ENCODE data around the gene SMARCD3.

SMARCD3 gene

DNA sequence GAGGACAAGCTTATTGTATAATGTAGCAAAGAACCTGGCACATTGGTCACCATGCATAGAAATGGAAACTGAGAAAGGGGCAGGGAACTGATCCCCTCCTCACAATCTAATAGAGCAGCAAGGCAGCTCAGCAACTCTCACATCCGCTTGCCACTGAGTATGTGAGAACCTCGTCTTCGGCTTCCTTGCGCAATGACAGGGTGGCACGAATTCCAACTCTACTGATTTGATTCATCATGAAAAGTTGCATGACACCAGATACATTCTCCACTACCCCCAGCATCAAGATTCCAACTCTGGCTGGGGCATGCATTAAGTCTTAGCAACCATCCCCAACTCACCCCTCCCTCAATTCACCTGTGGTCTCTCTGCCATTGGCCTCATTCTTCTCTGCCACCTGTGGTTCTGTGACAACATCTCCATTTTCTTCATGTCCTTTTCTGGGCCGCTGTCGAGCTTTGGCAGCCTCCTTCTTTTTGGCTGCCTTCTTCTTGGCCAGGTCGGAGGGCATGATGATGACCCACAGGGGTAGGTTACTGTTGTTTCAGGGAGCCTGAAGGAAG is 22.5 kb downstream of the SMARCD3 start:
- peak; percentile 61 for DNase-seq (ENCODE audit: low read depth)
- no peak for TF ChIP-seq MYC (IDR thresholded peaks at IDR 0.05; ENCODE audit: low read depth, low read length)
- TF ChIP-seq, protein P1, sequence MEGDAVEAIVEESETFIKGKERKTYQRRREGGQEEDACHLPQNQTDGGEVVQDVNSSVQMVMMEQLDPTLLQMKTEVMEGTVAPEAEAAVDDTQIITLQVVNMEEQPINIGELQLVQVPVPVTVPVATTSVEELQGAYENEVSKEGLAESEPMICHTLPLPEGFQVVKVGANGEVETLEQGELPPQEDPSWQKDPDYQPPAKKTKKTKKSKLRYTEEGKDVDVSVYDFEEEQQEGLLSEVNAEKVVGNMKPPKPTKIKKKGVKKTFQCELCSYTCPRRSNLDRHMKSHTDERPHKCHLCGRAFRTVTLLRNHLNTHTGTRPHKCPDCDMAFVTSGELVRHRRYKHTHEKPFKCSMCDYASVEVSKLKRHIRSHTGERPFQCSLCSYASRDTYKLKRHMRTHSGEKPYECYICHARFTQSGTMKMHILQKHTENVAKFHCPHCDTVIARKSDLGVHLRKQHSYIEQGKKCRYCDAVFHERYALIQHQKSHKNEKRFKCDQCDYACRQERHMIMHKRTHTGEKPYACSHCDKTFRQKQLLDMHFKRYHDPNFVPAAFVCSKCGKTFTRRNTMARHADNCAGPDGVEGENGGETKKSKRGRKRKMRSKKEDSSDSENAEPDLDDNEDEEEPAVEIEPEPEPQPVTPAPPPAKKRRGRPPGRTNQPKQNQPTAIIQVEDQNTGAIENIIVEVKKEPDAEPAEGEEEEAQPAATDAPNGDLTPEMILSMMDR (IDR thresholded peaks at IDR 0.05; ENCODE audit: low read depth, low read length) = no peak
- TF ChIP-seq, protein P2, sequence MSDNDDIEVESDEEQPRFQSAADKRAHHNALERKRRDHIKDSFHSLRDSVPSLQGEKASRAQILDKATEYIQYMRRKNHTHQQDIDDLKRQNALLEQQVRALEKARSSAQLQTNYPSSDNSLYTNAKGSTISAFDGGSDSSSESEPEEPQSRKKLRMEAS (IDR thresholded peaks at IDR 0.05; ENCODE audit: low read depth, low read length) = no peak
- no peak for TF ChIP-seq POLR2A (IDR thresholded peaks at IDR 0.05; ENCODE audit: extremely low read depth, insufficient read length)
- peak overlapping the region; percentile 93 for H3K4me3 ChIP-seq (ENCODE audit: low read depth, low read length)

DNA sequence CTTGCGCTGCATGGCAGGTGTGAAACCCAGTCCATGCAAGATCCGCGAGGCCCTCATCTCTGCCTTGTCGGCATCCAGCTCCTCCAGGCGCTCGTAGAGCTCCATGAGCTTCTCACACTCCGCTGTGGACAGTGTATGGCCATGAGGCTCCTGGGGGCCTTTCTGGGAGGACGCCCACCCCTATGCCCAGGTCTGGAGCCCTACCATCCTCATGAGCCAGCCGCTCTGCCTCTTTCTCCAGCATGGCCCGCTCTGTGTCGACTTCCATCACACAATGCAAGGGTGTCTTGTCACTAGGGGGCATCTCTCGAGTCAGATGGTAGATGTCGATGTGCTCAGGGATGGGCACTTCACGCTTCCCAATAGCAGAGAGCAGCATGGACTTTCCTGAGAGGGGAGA is 24.8 kb downstream of the SMARCD3 start:
- TF ChIP-seq, protein P1 (IDR thresholded peaks at IDR 0.05; ENCODE audit: low read depth, low read length) = no peak
- no peak for TF ChIP-seq POLR2A (IDR thresholded peaks at IDR 0.05; ENCODE audit: extremely low read depth, insufficient read length)
- TF ChIP-seq, protein P2 (IDR thresholded peaks at IDR 0.05; ENCODE audit: low read depth, low read length) = no peak
- DNase-seq (ENCODE audit: low read depth) = no peak

DNA sequence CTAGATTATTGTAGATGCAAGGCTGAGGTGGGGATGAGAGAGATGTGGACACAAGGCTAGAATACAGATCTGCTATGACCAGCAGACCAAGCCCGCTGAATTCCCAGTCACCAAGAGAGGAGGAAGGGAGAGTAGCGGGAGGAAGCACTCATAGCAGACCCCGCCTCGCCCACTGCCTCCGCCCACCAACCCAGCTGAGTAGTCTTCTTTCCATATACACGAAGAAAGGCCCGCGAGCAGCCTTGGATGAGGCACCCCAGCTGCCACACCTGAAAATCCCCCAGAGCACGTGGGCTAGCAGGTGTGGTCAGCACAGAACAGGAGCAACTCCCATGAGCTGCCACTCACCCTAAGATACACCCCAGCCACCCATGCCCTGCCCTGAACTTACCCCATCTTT is 30.3 kb downstream of the SMARCD3 start:
- TF ChIP-seq MYC (IDR thresholded peaks at IDR 0.05; ENCODE audit: low read depth, low read length) (no peak), POLR2A (IDR thresholded peaks at IDR 0.05; ENCODE audit: extremely low read depth, insufficient read length) (no peak)
- TF ChIP-seq, protein P1 (IDR thresholded peaks at IDR 0.05; ENCODE audit: low read depth, low read length) = no peak
- TF ChIP-seq, protein P2 (IDR thresholded peaks at IDR 0.05; ENCODE audit: low read depth, low read length) = no peak
- DNase-seq (ENCODE audit: low read depth) = no peak
- H3K4me3 ChIP-seq (ENCODE audit: low read depth, low read length) = no peak overlapping the region

More for the DNA sequence above, 24.8 kb downstream of the SMARCD3 start:
- no peak overlapping the region for H3K4me3 ChIP-seq (ENCODE audit: low read depth, low read length)

DNA sequence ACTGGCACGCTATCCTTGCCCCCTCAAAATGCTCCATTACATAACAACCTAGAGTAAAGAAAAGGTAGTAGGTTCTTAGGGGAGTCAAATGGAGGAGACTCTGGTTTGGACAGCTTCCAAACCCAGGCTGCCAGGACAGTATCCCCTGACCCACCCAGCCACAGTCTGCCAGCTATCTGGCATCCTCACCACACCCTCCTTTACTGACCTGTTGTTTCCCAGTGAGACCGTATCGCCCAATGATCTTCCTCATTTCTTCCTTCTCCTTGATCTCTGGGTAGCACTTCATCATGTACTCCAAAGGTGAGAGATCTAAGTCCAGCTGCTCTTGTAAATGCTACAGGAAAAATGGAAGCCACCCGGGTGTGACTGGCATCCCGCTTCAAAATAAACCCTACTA is 33.1 kb downstream of the SMARCD3 start:
- no peak for DNase-seq (ENCODE audit: low read depth)

DNA sequence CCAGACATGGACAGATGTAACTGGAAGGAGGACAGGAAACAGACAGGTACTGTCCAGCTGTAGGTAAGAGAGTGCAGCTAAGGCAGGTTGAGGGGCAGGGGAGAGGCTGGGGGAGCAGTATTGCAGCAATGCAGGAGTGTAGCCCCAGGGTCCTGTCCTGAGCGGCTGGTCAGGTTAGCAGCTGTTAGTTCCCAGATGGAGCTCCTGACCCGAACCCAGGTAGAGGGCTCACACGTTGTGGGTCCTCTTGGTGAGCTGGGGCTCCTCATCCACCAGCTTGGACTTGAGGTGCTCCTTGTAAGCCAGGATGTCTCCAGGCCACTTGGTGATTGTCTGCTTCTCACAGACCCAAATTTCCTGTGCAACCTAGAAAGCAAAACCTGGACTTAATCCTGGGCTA is 34.7 kb downstream of the SMARCD3 start:
- DNase-seq (ENCODE audit: low read depth) = no peak
- TF ChIP-seq, protein P1 (IDR thresholded peaks at IDR 0.05; ENCODE audit: low read depth, low read length) = no peak
- TF ChIP-seq MYC (IDR thresholded peaks at IDR 0.05; ENCODE audit: low read depth, low read length) = no peak
- TF ChIP-seq, protein P2 (IDR thresholded peaks at IDR 0.05; ENCODE audit: low read depth, low read length) = no peak
- no peak for TF ChIP-seq POLR2A (IDR thresholded peaks at IDR 0.05; ENCODE audit: extremely low read depth, insufficient read length)

More for the DNA sequence above, 33.1 kb downstream of the SMARCD3 start:
- TF ChIP-seq, protein P2 (IDR thresholded peaks at IDR 0.05; ENCODE audit: low read depth, low read length) = no peak
- TF ChIP-seq, protein P1 (IDR thresholded peaks at IDR 0.05; ENCODE audit: low read depth, low read length) = no peak
- TF ChIP-seq MYC (IDR thresholded peaks at IDR 0.05; ENCODE audit: low read depth, low read length) (no peak), POLR2A (IDR thresholded peaks at IDR 0.05; ENCODE audit: extremely low read depth, insufficient read length) (no peak)
- H3K4me3 ChIP-seq (ENCODE audit: low read depth, low read length) = no peak overlapping the region

More for the DNA sequence above, 34.7 kb downstream of the SMARCD3 start:
- no peak overlapping the region for H3K4me3 ChIP-seq (ENCODE audit: low read depth, low read length)

All from NB4 (cell line).